Immature natural killer cell (primary cell): Measurements from ENCODE around the gene ANKRD27. TPM values are rescaled to one million over a fixed set of nuclear protein-coding genes. Genes with fewer than 3 reads are reported as not detected.
"Not testable (repeated sequence)": the region's sequence is repeated elsewhere in the genome, so short reads cannot be mapped to it uniquely, and the experiment has no call there.

Source experiments
- DNase-seq, 3 donors: peaks; one replicate each; pipeline ENCODE4 v3.0.0; 2022; ENCODE audit warnings: mixed read lengths in 1 of 3
- H3K27ac Mint-ChIP-seq, 6 donors: one replicate each; pipeline ENCODE4 v1.8.0; 2020; ENCODE audit warnings: mixed read lengths in 6 of 6, mild to moderate bottlenecking in 5 of 6, inconsistent platforms in 4 of 6, moderate library complexity in 3 of 6
- H3K27me3 Mint-ChIP-seq, 3 donors: one replicate each; pipeline ENCODE4 v1.8.0; 2020 to 2021; ENCODE audit warnings: low read depth in 3 of 3, mild to moderate bottlenecking in 3 of 3, mixed read lengths in 3 of 3, moderate library complexity in 3 of 3, inconsistent platforms in 1 of 3
- H3K36me3 Mint-ChIP-seq, 3 donors: one replicate each; pipeline ENCODE4 v1.8.0; 2020; ENCODE audit warnings: mixed read lengths in 3 of 3, inconsistent platforms in 2 of 3, mild to moderate bottlenecking in 2 of 3
- H3K4me1 Mint-ChIP-seq, 2 donors: one replicate each; pipeline ENCODE4 v1.8.0; 2020; ENCODE audit warnings: inconsistent platforms in 2 of 2, mild to moderate bottlenecking in 2 of 2, mixed read lengths in 2 of 2, moderate library complexity in 1 of 2
- H3K4me3 Mint-ChIP-seq, 5 donors: one replicate each; pipeline ENCODE4 v1.8.0; 2020; ENCODE audit warnings: mild to moderate bottlenecking in 5 of 5, mixed read lengths in 5 of 5, inconsistent platforms in 3 of 5, moderate library complexity in 3 of 5
- H3K9me3 Mint-ChIP-seq, 6 donors: one replicate each; pipeline ENCODE4 v1.8.0; 2020; ENCODE audit warnings: mild to moderate bottlenecking in 6 of 6, mixed read lengths in 6 of 6, inconsistent platforms in 4 of 6, moderate library complexity in 3 of 6
- polyA plus RNA-seq, 3 donors: library from polyadenylated mRNA; unstranded; fragments of 300-500 nt; fragmentation: Illumina TruSeq; gene quantifications; one replicate each; pipeline ENCODE4 v1.2.3, GENCODE V29; 2021

The ANKRD27 gene
- polyA plus RNA-seq, 3 donors from 2014 or later, result 10.2 to 22.3 (median 13.2) TPM

- Mint-ChIP-seq H3K27ac (no peak overlapping the region), H3K4me3 (no peak overlapping the region), H3K9me3 (no peaks in the 10 kb centered on the region), H3K4me1 (peaks cover 6 to 7% of the 10 kb centered on the region in 2 donors), H3K36me3 (peaks cover 0 to 4% (median 0%) of the 10 kb centered on the region in 3 donors), H3K27me3 (peaks cover 0 to 2% (median 2%) of the 10 kb centered on the region in 3 donors)
- no peak for DNase-seq
These were observed 16.5 kb downstream of the ANKRD27 start for GRCh38 chr19:32658527-32658926.

DNA sequence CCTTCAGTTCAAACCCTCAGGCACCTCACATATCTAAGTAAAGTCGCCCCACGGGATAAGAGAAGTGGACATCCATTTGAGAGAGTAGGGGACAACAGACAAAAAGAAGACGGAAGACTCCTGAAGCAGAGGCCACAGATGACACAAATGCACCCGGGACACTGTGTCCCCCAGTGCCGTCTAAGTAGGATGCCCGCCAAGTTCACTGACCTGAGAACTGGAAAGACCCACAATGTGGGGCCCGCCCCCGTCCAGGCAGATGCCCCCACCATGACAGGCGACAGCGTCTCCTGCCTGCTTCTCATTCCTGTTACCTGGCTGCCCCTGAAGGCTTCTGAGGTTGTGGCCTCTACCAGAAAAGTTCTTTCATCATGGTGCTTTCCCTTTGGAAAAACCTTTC is 16.9 kb downstream of the ANKRD27 start:
- H3K4me1 Mint-ChIP-seq, result peaks cover 3 to 4% of the 10 kb centered on the region in 2 donors
- peaks cover 0 to 4% (median 0%) of the 10 kb centered on the region in 3 donors for H3K36me3 Mint-ChIP-seq
- peaks cover 0 to 2% (median 2%) of the 10 kb centered on the region in 3 donors for H3K27me3 Mint-ChIP-seq
- no peak for DNase-seq
- no peak overlapping the region for H3K27ac Mint-ChIP-seq
- no peak overlapping the region for H3K4me3 Mint-ChIP-seq
- H3K9me3 Mint-ChIP-seq, result no peaks in the 10 kb centered on the region

DNA sequence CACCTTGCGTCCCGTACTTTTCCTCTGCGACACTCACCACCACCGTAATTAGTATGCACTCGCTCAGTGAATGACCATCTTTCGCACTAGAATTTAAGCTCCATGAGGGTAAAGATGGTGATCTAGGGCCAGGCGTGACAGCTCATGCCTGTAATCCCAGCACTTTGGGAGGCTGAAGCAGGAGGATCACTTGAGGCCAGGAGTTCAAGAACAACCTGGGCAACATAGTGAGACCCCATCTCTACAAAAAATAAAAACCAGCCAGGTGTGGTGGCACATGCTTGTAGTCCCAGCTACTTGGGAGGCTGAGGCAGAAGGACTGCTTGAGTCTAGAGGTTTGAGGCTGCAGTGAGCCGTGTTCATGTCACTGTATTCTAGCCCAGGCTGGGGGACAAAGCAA is 18.6 kb downstream of the ANKRD27 start:
- not testable (repeated sequence) for H3K4me1 Mint-ChIP-seq, H3K27ac Mint-ChIP-seq, H3K9me3 Mint-ChIP-seq, H3K36me3 Mint-ChIP-seq, DNase-seq, H3K4me3 Mint-ChIP-seq, H3K27me3 Mint-ChIP-seq

DNA sequence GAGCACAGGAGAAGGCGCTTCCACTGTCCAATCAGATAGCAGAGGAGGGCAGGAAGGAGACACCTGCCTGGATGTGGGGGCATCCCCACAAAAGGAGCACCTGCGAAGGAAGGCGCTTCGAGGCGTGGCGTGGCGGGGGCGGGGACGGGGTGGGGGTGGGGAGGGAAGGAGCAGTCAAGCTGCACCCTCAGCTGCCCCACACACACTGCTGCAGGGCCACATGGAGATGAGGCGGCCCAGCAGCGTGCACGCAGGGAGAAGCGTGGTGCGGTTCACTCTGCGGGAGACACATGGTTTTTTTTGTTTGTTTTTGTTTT is 21.4 kb downstream of the ANKRD27 start:
- DNase-seq, result no peak

GRCh38 chr19:32652894-32653598 is 21.9 kb downstream of the ANKRD27 start:
- H3K4me1 Mint-ChIP-seq, result peaks cover 0 to 2% of the 10 kb centered on the region in 2 donors
- no peak overlapping the region for H3K27ac Mint-ChIP-seq
- H3K9me3 Mint-ChIP-seq, result no peaks in the 10 kb centered on the region
- peaks cover 0 to 2% (median under 1%) of the 10 kb centered on the region in 3 donors for H3K27me3 Mint-ChIP-seq
- no peak for DNase-seq
- H3K4me3 Mint-ChIP-seq, result no peak overlapping the region
- H3K36me3 Mint-ChIP-seq, result peaks cover 0 to 9% (median 4%) of the 10 kb centered on the region in 3 donors

More for the DNA sequence above, 21.4 kb downstream of the ANKRD27 start:
- Mint-ChIP-seq H3K4me3 (no peak overlapping the region), H3K27ac (no peak overlapping the region), H3K9me3 (no peaks in the 10 kb centered on the region), H3K4me1 (peaks cover 0 to 2% of the 10 kb centered on the region in 2 donors), H3K27me3 (peaks cover 0 to 2% (median 0%) of the 10 kb centered on the region in 3 donors), H3K36me3 (peaks cover 0 to 6% (median 4%) of the 10 kb centered on the region in 3 donors)

- not testable (repeated sequence) for DNase-seq, H3K27me3 Mint-ChIP-seq, H3K4me3 Mint-ChIP-seq, H3K27ac Mint-ChIP-seq, H3K4me1 Mint-ChIP-seq, H3K9me3 Mint-ChIP-seq
- peaks cover 3 to 13% (median 4%) of the 10 kb centered on the region in 3 donors for H3K36me3 Mint-ChIP-seq
These were observed 22.6 kb downstream of the ANKRD27 start for GRCh38 chr19:32652331-32652730.

DNA sequence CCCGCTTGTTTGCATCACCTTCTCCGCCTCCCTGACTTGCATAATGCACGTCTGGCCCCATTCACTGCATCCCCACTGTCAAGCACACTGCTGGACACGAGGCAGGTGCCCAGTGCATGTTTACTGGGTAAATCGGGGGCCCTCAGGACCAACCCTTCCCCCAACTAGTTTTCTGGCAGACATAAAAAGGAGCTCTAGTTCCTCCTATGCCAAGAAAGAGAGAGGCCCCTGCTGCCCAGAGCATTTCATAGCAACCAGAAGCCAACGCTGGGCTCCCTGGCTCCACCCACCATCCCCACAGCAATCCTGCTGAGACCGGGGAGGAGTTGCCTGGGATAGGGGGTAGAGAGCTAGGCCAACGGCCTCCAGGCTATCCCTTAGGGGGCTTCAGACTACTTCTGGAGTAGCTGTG is 23.2 kb downstream of the ANKRD27 start:
- Mint-ChIP-seq H3K27ac (no peak overlapping the region), H3K36me3 (peaks cover 7 to 19% (median 7%) of the 10 kb centered on the region in 3 donors), H3K4me3 (no peak overlapping the region), H3K9me3 (no peaks in the 10 kb centered on the region), H3K4me1 (peaks cover 0 to 2% of the 10 kb centered on the region in 2 donors), H3K27me3 (peaks cover 0 to 2% (median 2%) of the 10 kb centered on the region in 3 donors)
- DNase-seq, result no peak

DNA sequence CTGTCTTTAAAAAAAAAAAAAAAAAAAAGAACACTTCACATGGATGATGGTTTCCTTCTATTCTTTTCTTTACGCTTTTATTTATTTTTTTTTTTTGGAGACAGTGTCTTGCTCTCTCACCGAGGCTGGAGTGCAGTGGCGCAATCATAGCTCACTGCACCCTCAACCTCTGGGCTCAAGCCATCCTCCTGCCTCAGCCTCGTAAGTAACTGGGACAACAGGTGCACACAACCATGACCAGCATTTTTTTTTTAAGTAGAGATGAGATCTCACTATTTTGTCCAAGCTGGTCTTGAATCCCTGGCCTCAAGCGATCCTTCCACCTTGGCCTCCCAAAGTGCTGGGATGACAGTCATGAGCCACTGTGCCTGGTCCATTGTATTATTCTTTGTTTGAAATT is 24.3 kb downstream of the ANKRD27 start:
- Mint-ChIP-seq H3K4me3 (no peak overlapping the region), H3K4me1 (peaks cover 0 to 2% of the 10 kb centered on the region in 2 donors), H3K9me3 (no peaks in the 10 kb centered on the region), H3K36me3 (peaks cover 3 to 20% (median 7%) of the 10 kb centered on the region in 3 donors), H3K27ac (no peak overlapping the region), H3K27me3 (peaks cover 0 to 2% (median under 1%) of the 10 kb centered on the region in 3 donors)
- no peak for DNase-seq

DNA sequence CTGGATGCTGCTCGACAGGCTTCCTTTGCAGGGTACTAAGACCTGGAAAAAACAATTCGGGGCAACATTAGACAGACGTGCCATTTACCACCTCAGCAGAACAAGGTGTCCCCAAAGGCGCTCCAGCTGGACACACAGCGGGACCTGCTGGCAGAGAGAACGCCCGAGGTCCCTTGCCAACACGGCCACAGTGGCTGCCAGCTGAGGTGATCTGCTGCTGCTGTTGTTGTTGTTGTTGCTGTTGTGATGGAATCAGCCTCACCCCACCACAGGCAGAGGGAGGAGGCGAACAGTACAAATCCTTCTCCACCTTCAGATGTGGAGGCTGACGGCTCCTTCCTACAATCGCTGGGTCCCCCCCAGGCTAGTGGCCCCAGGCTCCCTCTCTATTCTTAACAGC is 25.2 kb downstream of the ANKRD27 start:
- peaks cover 0 to 2% (median 0%) of the 10 kb centered on the region in 3 donors for H3K27me3 Mint-ChIP-seq
- H3K36me3 Mint-ChIP-seq, result peaks cover 3 to 20% (median 7%) of the 10 kb centered on the region in 3 donors
- no peak overlapping the region for H3K4me3 Mint-ChIP-seq
- H3K4me1 Mint-ChIP-seq, result peaks cover 0 to 2% of the 10 kb centered on the region in 2 donors
- H3K27ac Mint-ChIP-seq, result no peak overlapping the region
- no peak for DNase-seq
- H3K9me3 Mint-ChIP-seq, result no peaks in the 10 kb centered on the region

- no peak overlapping the region for H3K4me3 Mint-ChIP-seq
- H3K27ac Mint-ChIP-seq, result no peak overlapping the region
- no peak for DNase-seq
- peaks cover 18 to 22% of the 10 kb centered on the region in 2 donors for H3K4me1 Mint-ChIP-seq
- H3K27me3 Mint-ChIP-seq, result peaks cover 0 to 2% (median 0%) of the 10 kb centered on the region in 3 donors
- H3K36me3 Mint-ChIP-seq, result peaks cover 11 to 37% (median 14%) of the 10 kb centered on the region in 3 donors
- no peaks in the 10 kb centered on the region for H3K9me3 Mint-ChIP-seq
These were observed 27.6 kb downstream of the ANKRD27 start for GRCh38 chr19:32647361-32647760.

DNA sequence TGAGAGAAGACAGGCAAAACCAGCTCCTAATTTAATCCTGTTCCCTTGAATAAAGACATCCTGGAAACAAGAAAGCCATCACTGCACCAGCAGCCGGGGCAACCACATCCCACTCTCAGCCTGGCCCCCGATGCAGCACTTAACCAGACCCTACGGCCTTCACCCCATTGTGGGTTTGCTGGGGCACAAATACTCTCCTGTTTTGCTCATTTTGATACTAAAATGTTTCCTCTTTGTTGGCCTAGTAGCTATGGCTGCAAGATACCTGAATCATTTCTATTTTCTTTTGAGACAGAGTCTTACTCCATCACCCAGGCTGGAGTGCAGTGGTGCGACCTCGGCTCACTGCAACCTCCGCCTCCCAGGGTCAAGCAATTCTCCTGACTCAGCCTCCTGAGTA is 28.4 kb downstream of the ANKRD27 start:
- Mint-ChIP-seq H3K4me1 (peaks cover 21 to 28% of the 10 kb centered on the region in 2 donors), H3K9me3 (no peaks in the 10 kb centered on the region), H3K4me3 (no peak overlapping the region), H3K27me3 (peaks cover 0 to 3% (median 0%) of the 10 kb centered on the region in 3 donors), H3K36me3 (peaks cover 17 to 43% (median 20%) of the 10 kb centered on the region in 3 donors), H3K27ac (no peak overlapping the region)
- DNase-seq, result no peak

- DNase-seq, result peak; percentile 54 to 69 (median 57)
- Mint-ChIP-seq H3K4me1 (peaks cover 20 to 28% of the 10 kb centered on the region in 2 donors), H3K27ac (peak overlapping the region; percentile 60 to 87 (median 76)), H3K36me3 (peaks cover 26 to 57% (median 34%) of the 10 kb centered on the region in 3 donors), H3K4me3 (peak overlapping the region in 4 of 5 donors; percentile 3 to 59 (median 26)), H3K27me3 (peaks cover 0 to 3% (median 1%) of the 10 kb centered on the region in 3 donors), H3K9me3 (no peaks in the 10 kb centered on the region)
These were observed 32.2 kb downstream of the ANKRD27 start for GRCh38 chr19:32642771-32643170.

DNA sequence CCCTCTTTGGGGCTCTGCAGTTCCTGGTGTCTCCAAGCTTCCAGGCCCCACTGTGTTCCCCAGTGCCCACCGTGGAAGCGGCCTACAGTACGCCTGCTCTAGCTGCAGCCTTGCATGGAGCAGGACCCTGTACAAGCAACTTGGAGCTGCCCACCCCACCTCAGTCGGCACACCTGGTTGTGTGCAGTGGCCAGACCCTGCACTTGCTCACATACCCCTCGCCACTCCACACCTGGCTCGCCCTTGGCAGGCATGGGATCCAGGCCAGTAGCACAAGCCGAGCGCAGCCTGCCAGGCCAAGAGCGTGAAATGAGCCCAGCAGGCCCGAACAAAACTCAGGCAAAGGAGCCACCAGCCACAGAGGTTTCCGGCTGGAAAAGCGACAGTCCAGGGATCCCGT is 36.4 kb downstream of the ANKRD27 start:
- Mint-ChIP-seq H3K4me1 (peaks cover 14 to 19% of the 10 kb centered on the region in 2 donors), H3K36me3 (peaks cover 24 to 61% (median 33%) of the 10 kb centered on the region in 3 donors), H3K27ac (no peak overlapping the region), H3K27me3 (peaks cover 0 to 3% (median 1%) of the 10 kb centered on the region in 3 donors), H3K9me3 (no peaks in the 10 kb centered on the region), H3K4me3 (no peak overlapping the region)
- no peak for DNase-seq

DNA sequence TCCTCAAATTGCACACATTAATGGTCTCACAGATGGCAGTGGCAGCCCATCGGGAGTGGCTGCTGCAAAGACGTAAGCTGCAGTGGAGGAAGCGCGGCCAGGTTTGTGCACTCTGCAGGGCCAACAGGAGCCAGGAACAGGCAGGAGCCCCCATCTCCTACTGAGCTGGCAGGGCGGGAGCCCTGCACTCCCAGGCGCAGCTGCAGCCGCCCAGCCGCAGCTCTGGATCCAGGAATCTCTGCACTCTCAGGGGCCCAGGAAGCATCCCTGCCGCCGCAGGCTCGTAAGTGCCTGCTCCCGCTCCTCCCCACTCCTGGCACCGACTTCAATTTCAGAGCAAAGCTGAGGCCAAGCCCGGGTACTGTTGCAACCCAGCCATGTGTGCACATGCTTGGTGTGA is 37.5 kb downstream of the ANKRD27 start:
- Mint-ChIP-seq H3K9me3 (no peaks in the 10 kb centered on the region), H3K27me3 (peaks cover 0 to 4% (median 4%) of the 10 kb centered on the region in 3 donors), H3K36me3 (peaks cover 24 to 56% (median 25%) of the 10 kb centered on the region in 3 donors), H3K27ac (peak overlapping the region in 1 of 6 donors; percentile 53), H3K4me3 (no peak overlapping the region), H3K4me1 (peaks cover 4 to 7% of the 10 kb centered on the region in 2 donors)
- DNase-seq, result no peak
